NOMO-1 treated with dmso at 0.1 percent for 144 hours (cell line): ENCODE data around the gene ANAPC5.
A peak's percentile ranks its signal among the peaks of the same experiment; 100 is the strongest.
"Not testable (repeated sequence)": the region's sequence is repeated elsewhere in the genome, so short reads cannot be mapped to it uniquely, and the experiment has no call there.

Source experiments
- DNase-seq: peaks from one replicate; lab custom pipeline; 2025; ENCODE audit not compliant: unreplicated experiment; lab: John Stamatoyannopoulos, UW

Gene ANAPC5

GRCh38 chr12:121318121-121318520 is 34.1 kb downstream of the ANAPC5 start:
- DNase-seq, result no peak

- peak; percentile 51 for DNase-seq
Measured at GRCh38 chr12:121314431-121314830, 37.8 kb downstream of the ANAPC5 start.

GRCh38 chr12:121310231-121310630 is 42.0 kb downstream of the ANAPC5 start:
- not testable (repeated sequence) for DNase-seq

- not testable (repeated sequence) for DNase-seq
Measured at GRCh38 chr12:121307397-121307796, 44.8 kb downstream of the ANAPC5 start.

GRCh38 chr12:121304306-121304705 is 47.9 kb downstream of the ANAPC5 start:
- no peak for DNase-seq

GRCh38 chr12:121301876-121302275 is 50.3 kb downstream of the ANAPC5 start:
- DNase-seq, result no peak

GRCh38 chr12:121300083-121300819 is 52.0 kb downstream of the ANAPC5 start:
- DNase-seq, result no peak

GRCh38 chr12:121299662-121300061 is 52.5 kb downstream of the ANAPC5 start:
- no peak for DNase-seq

GRCh38 chr12:121298411-121298810 is 53.8 kb downstream of the ANAPC5 start:
- DNase-seq, result not testable (repeated sequence)

GRCh38 chr12:121297435-121297991 is 54.7 kb downstream of the ANAPC5 start:
- DNase-seq, result no peak

GRCh38 chr12:121296618-121297434 is 55.4 kb downstream of the ANAPC5 start, which contains the start of gene CAMKK2:
TSS of gene CAMKK2 (minus strand) at chr12:121296709. CDS start at chr12:121274526, 22,183 bp downstream.
- DNase-seq, result peak; percentile 82

- no peak for DNase-seq
Measured at GRCh38 chr12:121295746-121296617, 56.2 kb downstream of the ANAPC5 start.

- no peak for DNase-seq
Measured at GRCh38 chr12:121295116-121295745, 57.0 kb downstream of the ANAPC5 start.

GRCh38 chr12:121294151-121294889 is 57.9 kb downstream of the ANAPC5 start:
- DNase-seq, result no peak

- DNase-seq, result no peak
Measured at GRCh38 chr12:121293603-121294002, 58.6 kb downstream of the ANAPC5 start.

GRCh38 chr12:121290410-121290809 is 61.8 kb downstream of the ANAPC5 start:
- no peak for DNase-seq

- DNase-seq, result no peak
Measured at GRCh38 chr12:121289962-121290361, 62.2 kb downstream of the ANAPC5 start.

GRCh38 chr12:121288986-121289385 is 63.2 kb downstream of the ANAPC5 start:
- no peak for DNase-seq

- no peak for DNase-seq
Measured at GRCh38 chr12:121288158-121288845, 63.9 kb downstream of the ANAPC5 start.
